Activated naive CD8-positive, alpha-beta T cell treated with anti-CD3 and anti-CD28 coated beads, Interleukin-2, amount 10 ng/mL, durations not matched to agents 7 days and 5 days (primary cell): Measurements from ENCODE around the gene VN1R2. TPM values are rescaled to one million over a fixed set of nuclear protein-coding genes. Genes with fewer than 3 reads are reported as not detected.
"Not testable (repeated sequence)": the region's sequence is repeated elsewhere in the genome, so short reads cannot be mapped to it uniquely, and the experiment has no call there.

Experiments used
- ATAC-seq: fragments of 150-1000 bp; cut with Tn5 transposase; one replicate; pipeline ENCODE4 v1.10.0; 2021; ENCODE audit warnings: low read depth, moderate library complexity
- POLR2A ChIA-PET: fragments of 350-600 bp; sonication (Branson Sonifier 250); formaldehyde crosslinking; loops from one replicate; lab custom pipeline; 2021; ENCODE audit warnings: antibody characterized with exemption; lab: Charles Lee
- DNase-seq: peaks from one replicate; pipeline ENCODE4 v3.0.0; 2021
- H3K27ac Mint-ChIP-seq: one replicate; pipeline ENCODE4 v1.8.0; 2022; ENCODE audit warnings: mild to moderate bottlenecking, mixed read lengths
- H3K27me3 Mint-ChIP-seq: one replicate; pipeline ENCODE4 v1.8.0; 2022; ENCODE audit warnings: mild to moderate bottlenecking, moderate library complexity, mixed read lengths
- H3K36me3 Mint-ChIP-seq: one replicate; pipeline ENCODE4 v1.8.0; 2021; ENCODE audit warnings: mild to moderate bottlenecking, mixed read lengths
- H3K4me1 Mint-ChIP-seq: one replicate; pipeline ENCODE4 v1.8.0; 2021; ENCODE audit warnings: mixed read lengths
- H3K4me3 Mint-ChIP-seq: one replicate; pipeline ENCODE4 v1.8.0; 2022; ENCODE audit warnings: mild to moderate bottlenecking, moderate library complexity, mixed read lengths
- H3K9me3 Mint-ChIP-seq: one replicate; pipeline ENCODE4 v1.8.0; 2021; ENCODE audit warnings: mixed read lengths
- total RNA-seq, 2 experiments: library from RNA; stranded (reverse); gene quantifications; one replicate each; pipeline ENCODE4 v1.2.3, GENCODE V29; 2021

Gene VN1R2
- total RNA-seq = not detected

GRCh38 chr19:53257715-53258342, at the start of gene VN1R2:
VN1R2 (plus strand) TSS chr19:53258292; CDS start chr19:53258376, 84 bp downstream.
- ATAC-seq, H3K4me1 Mint-ChIP-seq, POLR2A ChIA-PET, H3K27me3 Mint-ChIP-seq, H3K27ac Mint-ChIP-seq, H3K4me3 Mint-ChIP-seq, DNase-seq, H3K36me3 Mint-ChIP-seq: not testable (repeated sequence)
- peaks cover 23% of the 10 kb centered on the region for H3K9me3 Mint-ChIP-seq

GRCh38 chr19:53211554-53211953, 46.5 kb upstream of the VN1R2 start:
- H3K27ac Mint-ChIP-seq, H3K4me1 Mint-ChIP-seq, DNase-seq, H3K27me3 Mint-ChIP-seq, ATAC-seq, POLR2A ChIA-PET, H3K4me3 Mint-ChIP-seq: not testable (repeated sequence)
- Mint-ChIP-seq H3K36me3 (peaks cover 58% of the 10 kb centered on the region), H3K9me3 (peaks cover 56% of the 10 kb centered on the region)

DNA sequence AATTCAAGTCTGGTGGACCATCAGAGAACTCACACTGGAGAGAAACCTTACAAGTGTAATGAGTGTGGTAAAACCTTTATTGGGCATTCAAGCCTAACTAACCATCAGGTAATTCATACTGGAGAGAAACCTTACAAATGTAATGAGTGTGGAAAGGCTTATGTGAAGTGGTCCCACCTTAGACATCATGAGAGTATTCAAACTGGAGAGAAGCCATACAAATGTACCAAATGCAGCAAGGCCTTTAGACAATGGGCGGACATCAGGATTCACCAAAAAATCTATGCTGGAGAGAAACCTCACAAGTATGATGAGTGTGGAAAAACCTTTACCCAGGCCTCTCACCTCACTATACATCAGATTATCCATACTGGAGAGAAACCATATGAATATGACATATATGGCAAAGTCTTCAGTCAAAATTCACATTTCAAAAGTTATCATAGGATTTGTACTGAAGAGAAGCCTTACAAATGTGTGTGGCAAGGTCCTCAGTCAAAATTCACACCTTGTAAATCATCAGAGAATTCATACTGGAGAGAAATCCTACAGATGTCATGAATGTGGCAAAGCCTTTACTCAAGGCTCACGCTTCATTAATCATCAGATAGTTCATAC, 45.3 kb upstream of the VN1R2 start:
- DNase-seq (no peak), ATAC-seq (no peak)
- H3K9me3 Mint-ChIP-seq = peaks cover 49% of the 10 kb centered on the region
- H3K4me3 Mint-ChIP-seq = no peak overlapping the region
- no peak overlapping the region for H3K27ac Mint-ChIP-seq
- H3K27me3 Mint-ChIP-seq = no peaks in the 10 kb centered on the region
- H3K4me1 Mint-ChIP-seq = no peaks in the 10 kb centered on the region
- peaks cover 47% of the 10 kb centered on the region for H3K36me3 Mint-ChIP-seq
- POLR2A ChIA-PET = no interaction called here

DNA sequence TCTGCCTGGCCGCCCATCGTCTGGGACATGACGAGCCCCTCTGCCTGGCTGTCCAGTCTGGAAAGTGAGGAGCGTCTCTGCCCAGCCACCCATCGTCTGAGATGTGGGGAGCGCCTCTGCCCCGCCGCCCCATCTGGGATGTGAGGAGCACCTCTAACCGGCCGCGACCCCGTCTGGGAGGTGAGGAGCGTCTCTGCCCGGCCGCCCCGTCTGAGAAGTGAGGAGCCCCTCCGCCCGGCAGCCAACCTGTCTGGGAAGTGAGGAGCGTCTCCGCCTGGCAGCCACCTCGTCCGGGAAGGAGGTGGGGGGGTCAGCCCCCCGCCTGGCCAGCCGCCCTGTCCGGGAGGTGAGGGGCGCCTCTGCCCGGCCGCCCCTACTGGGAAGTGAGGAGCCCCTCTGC, 35.4 kb upstream of the VN1R2 start:
- H3K9me3 Mint-ChIP-seq = peaks cover 31% of the 10 kb centered on the region
- H3K27ac Mint-ChIP-seq, POLR2A ChIA-PET, H3K36me3 Mint-ChIP-seq, H3K4me3 Mint-ChIP-seq, ATAC-seq, H3K4me1 Mint-ChIP-seq, DNase-seq, H3K27me3 Mint-ChIP-seq: not testable (repeated sequence)

DNA sequence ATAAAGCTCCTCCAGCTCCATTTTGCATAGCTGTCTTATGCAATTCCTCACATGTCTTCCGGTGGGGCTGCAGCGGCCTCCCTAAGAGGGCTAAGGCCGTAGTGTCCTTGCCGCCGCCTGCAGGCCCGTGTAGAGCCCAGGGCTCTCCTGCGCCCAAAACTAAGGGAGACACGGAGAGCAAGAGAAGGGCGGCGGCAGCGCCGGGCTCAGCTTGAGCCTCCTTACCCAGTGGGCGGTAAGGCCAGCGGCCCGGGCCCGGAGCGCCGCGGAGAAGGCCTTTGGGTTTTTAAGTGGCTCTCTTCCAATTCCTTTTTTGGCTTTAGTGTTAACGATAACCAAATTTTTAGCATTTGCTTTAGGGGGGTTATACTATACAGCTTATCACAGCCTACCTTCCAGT, 33.5 kb upstream of the VN1R2 start:
- H3K4me3 Mint-ChIP-seq = no peak overlapping the region

DNA sequence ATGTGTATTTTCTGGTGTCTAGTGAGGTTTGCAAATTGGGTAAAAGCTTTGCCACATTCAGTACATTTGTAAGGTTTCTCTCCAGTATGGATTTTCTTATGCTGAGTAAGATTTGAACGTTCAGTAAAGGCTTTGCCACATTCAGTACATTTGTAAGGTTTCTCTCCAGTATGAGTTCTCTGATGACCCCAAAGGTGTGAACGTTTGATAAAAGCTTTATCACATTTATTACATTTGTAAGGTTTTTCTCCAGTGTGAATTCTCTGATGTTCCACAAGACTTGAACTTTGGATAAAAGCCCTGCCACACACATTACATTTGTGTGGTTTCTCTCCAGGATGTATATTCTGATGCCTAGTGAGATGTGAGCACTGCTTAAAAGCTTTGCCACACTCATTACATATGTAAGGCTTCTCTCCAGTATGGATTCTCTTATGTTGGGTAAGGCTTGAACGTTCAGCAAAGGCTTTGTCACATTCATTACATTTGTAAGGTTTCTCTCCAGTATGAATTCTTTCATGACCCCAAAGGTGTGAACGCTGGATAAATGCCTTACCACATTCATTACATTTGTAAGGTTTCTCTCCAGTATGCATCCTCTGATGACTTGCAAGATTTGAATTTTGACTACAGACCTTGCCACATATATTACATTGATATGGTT, 20.8 kb upstream of the VN1R2 start:
- H3K27ac Mint-ChIP-seq = no peak overlapping the region
- POLR2A ChIA-PET = no interaction called here
- no peak for DNase-seq
- H3K36me3 Mint-ChIP-seq = peaks cover 37% of the 10 kb centered on the region
- H3K9me3 Mint-ChIP-seq = peaks cover 53% of the 10 kb centered on the region
- H3K4me1 Mint-ChIP-seq = no peaks in the 10 kb centered on the region
- no peaks in the 10 kb centered on the region for H3K27me3 Mint-ChIP-seq
- no peak for ATAC-seq
- H3K4me3 Mint-ChIP-seq = no peak overlapping the region

More for the DNA sequence above, 33.5 kb upstream of the VN1R2 start:
- H3K9me3 Mint-ChIP-seq = peaks cover 30% of the 10 kb centered on the region
- POLR2A ChIA-PET = no interaction called here
- no peaks in the 10 kb centered on the region for H3K27me3 Mint-ChIP-seq
- DNase-seq = no peak
- ATAC-seq = no peak
- peaks cover 4% of the 10 kb centered on the region for H3K36me3 Mint-ChIP-seq
- H3K4me1 Mint-ChIP-seq = no peaks in the 10 kb centered on the region
- H3K27ac Mint-ChIP-seq = no peak overlapping the region

DNA sequence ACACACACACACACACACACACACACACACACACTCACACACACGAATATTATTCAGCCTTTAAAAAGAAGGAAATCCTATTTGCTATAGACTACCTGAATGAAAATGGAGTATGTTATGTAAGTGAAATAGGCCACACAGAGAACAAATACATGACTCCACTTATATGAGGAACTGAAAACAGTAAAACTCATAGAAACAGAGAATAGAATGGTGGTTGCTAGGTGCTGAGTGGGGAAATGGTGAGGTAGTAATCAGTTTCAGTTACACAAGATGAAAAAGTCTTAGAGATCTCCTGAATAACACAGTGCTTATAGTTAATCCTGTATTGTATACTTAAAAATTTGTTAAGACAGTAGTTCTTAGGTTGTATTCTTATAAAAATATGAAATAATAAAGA, 11.6 kb upstream of the VN1R2 start:
- H3K9me3 Mint-ChIP-seq = peaks cover 34% of the 10 kb centered on the region
- ATAC-seq = no peak
- no peak for DNase-seq
- H3K4me1 Mint-ChIP-seq = no peaks in the 10 kb centered on the region
- no peaks in the 10 kb centered on the region for H3K27me3 Mint-ChIP-seq
- peaks cover 58% of the 10 kb centered on the region for H3K36me3 Mint-ChIP-seq
- H3K4me3 Mint-ChIP-seq = no peak overlapping the region
- no peak overlapping the region for H3K27ac Mint-ChIP-seq
- POLR2A ChIA-PET = no interaction called here

DNA sequence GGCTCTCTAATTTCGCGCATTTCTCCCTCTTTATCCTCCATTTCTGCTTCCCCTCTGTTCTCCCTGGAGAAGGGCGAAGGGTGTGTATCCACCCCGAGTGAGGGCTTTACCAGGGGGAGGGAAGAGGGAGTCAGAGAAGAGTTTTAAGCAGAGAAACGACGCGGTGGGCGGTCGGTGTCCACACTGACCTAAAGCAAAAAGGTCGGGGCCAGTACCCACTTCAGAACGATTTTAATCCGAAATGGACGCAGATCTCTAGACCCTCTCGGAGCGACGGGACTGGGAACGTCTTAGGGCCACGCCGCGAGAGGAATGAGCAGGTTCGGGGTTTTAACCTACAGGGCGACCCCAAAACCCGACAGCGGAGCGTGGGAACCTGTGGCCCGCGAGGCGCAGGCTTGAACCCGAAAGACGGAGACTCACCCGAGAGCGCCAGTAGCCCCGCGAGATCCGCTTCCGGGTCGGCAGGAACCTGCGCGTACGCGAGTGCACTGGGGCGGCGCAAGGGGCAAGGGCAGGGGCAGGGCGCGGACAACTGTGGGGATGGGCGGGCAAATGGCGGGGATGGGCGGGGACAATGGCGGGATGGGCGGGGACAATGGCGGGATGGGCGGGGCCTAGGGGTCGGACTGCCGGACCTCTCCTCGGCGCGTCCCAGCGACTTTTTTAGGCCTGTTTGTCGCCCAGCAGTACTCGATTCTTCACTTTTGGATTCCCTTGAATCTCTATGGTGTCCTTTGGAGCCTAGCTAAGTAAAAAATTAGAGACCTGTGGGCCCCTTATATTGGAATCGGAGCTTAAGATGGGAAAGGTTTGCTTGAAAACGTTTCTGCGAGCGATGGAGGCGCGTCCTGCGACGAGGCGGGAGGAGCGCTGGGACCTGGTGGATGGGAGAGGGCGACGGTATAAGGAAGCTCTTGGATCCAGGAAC, 3.4 kb upstream of the VN1R2 start, which contains the start of gene ZNF677:
Gene ZNF677, minus strand, starts transcription at position 463 of the 931 bp plus-strand sequence. CDS start 3,323 bp downstream, outside the sequence.
- Mint-ChIP-seq H3K36me3 (peaks cover 35% of the 10 kb centered on the region), H3K4me1 (peaks cover 6% of the 10 kb centered on the region), H3K27ac (peak within 1 kb of the TSS; percentile 68), H3K9me3 (peaks cover 28% of the 10 kb centered on the region), H3K4me3 (peak within 1 kb of the TSS; percentile 84), H3K27me3 (no peaks in the 10 kb centered on the region)
- DNase-seq (peak; percentile 87), ATAC-seq (peak; percentile 100)
- POLR2A ChIA-PET = no interaction called here

- POLR2A ChIA-PET, H3K27ac Mint-ChIP-seq: not testable (repeated sequence)
- peaks cover 36% of the 10 kb centered on the region for H3K9me3 Mint-ChIP-seq
Observed at GRCh38 chr19:53267623-53268022, 9.5 kb downstream of the VN1R2 start, which contains the start of gene VN1R4. VN1R4 (minus strand) TSS chr19:53267723; CDS start chr19:53267665, 58 bp downstream.

GRCh38 chr19:53269861-53270260, 11.8 kb downstream of the VN1R2 start:
- ATAC-seq, DNase-seq, H3K4me1 Mint-ChIP-seq, H3K27ac Mint-ChIP-seq, POLR2A ChIA-PET, H3K36me3 Mint-ChIP-seq, H3K27me3 Mint-ChIP-seq, H3K4me3 Mint-ChIP-seq: not testable (repeated sequence)
- peaks cover 44% of the 10 kb centered on the region for H3K9me3 Mint-ChIP-seq

More at GRCh38 chr19:53267623-53268022, 9.5 kb downstream of the VN1R2 start, which contains the start of gene VN1R4:
- not testable (repeated sequence) for H3K4me1 Mint-ChIP-seq, H3K27me3 Mint-ChIP-seq, DNase-seq, ATAC-seq, H3K4me3 Mint-ChIP-seq, H3K36me3 Mint-ChIP-seq

GRCh38 chr19:53272044-53272443, 14.0 kb downstream of the VN1R2 start:
- Mint-ChIP-seq H3K27me3 (no peaks in the 10 kb centered on the region), H3K4me1 (no peaks in the 10 kb centered on the region), H3K36me3 (peaks cover 3% of the 10 kb centered on the region), H3K9me3 (peaks cover 38% of the 10 kb centered on the region), H3K27ac (no peak overlapping the region), H3K4me3 (no peak overlapping the region)
- ATAC-seq (no peak), DNase-seq (no peak)
- POLR2A ChIA-PET = no interaction called here

GRCh38 chr19:53275480-53275879, 17.4 kb downstream of the VN1R2 start:
- POLR2A ChIA-PET = no interaction called here
- DNase-seq (no peak), ATAC-seq (no peak)
- no peak overlapping the region for H3K4me3 Mint-ChIP-seq
- H3K4me1 Mint-ChIP-seq = no peaks in the 10 kb centered on the region
- peaks cover 41% of the 10 kb centered on the region for H3K9me3 Mint-ChIP-seq
- H3K27me3 Mint-ChIP-seq = no peaks in the 10 kb centered on the region
- peaks cover 3% of the 10 kb centered on the region for H3K36me3 Mint-ChIP-seq
- H3K27ac Mint-ChIP-seq = no peak overlapping the region

GRCh38 chr19:53281947-53282346, 23.9 kb downstream of the VN1R2 start:
- DNase-seq, H3K4me3 Mint-ChIP-seq, ATAC-seq, H3K36me3 Mint-ChIP-seq, H3K27me3 Mint-ChIP-seq, POLR2A ChIA-PET, H3K27ac Mint-ChIP-seq, H3K4me1 Mint-ChIP-seq: not testable (repeated sequence)
- H3K9me3 Mint-ChIP-seq = peaks cover 14% of the 10 kb centered on the region
